Measurements from ENCODE around the gene P4HA2.

P4HA2 gene

DNA sequence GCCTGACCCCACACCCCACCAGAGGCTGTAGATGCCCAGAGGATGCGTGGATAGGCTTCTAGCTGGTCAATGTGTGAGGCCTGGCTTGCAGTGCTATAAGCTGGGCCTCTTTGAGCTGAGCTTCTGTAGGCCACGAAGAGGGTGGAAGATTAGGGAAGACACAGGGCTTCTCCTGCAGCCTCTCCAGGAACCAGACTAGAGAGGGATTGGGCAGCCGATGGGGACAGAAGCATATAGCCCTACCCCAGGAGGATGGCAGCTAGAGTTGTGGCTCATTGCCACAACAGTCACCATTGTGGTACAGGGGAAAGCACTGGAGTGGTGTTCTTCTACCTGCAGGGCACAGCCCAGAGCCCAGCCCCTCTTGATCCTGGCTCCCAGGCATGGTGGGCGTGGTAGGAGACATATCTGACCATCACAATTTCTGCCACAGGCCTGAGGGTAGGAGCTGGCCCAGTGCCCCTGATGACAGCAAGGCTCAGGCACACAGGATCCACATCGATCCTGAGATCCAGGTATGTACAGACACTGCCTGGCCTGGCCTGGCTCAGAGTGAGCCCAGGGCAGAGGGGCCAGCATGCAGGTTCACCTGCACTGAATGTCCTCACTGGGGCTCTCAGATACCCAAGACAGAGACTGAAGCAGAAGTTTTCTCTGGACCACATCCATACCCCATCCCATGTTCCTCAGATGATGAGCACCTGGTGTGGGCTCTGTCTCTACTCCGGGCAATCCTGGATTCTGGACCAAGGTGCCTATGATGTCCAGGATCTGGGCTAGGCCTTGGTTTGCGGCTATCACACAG, 38.6 kb upstream of the P4HA2 start:
- peak in 4 of 42 donors; percentile 12 to 43 (median 32) for DNase-seq
- intact Hi-C loops (cut with DNase I): no loop called here

DNA sequence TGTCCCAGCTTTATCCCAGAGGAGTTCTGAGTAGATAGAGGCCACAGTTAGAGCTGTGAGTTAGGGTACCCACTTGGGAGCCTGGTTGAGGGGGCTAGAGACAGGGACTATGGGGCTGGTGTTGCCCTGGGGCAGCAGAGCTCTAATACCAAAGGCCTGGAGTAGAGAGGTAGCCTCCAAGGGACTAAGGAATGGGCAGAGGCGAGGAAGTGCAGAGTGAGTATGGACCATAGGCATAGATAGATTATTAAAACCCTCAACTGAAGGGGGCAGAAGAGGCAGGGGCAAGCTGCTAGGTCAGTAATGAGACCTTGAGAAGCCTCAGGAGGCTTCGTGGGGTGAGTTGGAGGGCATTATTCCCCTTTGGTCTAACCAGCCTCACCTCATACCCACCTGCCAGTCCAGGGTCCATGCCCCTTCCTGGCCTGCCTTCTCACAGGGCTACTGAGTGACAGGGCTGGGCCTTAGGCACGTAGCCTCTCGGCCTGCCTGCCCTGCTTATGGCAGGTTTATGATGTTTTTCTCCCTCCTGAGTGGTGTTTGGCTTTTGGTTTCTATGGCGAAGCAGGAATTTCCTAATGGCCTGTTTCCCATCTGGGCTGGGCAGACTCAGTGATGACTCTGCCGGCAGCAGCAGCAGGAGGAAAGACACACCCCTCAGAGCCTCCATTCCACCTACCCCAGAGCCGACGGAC, 37.8 kb upstream of the P4HA2 start:
- DNase-seq: peak in 3 of 42 donors; percentile 1 to 42 (median 9)

DNA sequence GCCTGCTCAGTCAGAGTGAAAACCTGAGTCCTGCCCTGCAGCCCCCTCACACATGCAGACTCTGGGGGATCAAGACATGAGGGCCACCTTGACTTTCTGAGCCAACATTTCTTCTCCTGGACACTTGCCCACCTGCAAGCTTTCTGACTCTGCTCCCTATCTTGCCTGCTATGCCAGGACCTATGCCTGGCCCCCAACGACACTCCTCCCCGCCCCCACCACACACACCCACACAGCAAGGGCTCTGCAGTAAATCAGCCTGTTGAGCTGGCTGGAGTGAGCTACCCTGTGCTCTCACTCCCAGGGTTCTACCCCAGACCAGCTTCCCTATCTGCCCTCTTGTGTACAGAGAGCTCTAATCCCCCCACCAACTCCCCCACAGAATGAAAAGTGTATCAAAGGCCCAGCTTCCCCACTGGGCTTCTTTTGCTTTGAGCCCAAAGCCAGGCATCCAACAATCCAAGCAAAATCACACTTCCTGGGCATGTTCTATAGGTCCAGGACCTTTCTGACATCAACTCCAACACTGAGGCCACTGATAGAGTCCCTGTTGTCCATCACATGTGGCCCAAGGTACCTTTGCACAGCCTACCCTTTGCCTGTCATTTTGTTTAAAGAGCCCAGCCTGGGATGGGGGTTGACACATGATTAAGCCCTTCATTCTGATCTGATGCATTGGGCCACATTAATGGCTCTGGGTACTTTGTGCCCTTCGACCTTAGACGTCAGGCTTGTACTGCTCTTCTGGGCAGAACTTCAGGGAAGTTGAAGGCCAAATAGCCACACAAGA, 37.1 kb upstream of the P4HA2 start:
- intact Hi-C loops (cut with DNase I): no loop called here
- DNase-seq: peak in 4 of 42 donors; percentile 9 to 38 (median 24)

More for the DNA sequence above, 37.8 kb upstream of the P4HA2 start:
- intact Hi-C loops (cut with DNase I): no loop called here

DNA sequence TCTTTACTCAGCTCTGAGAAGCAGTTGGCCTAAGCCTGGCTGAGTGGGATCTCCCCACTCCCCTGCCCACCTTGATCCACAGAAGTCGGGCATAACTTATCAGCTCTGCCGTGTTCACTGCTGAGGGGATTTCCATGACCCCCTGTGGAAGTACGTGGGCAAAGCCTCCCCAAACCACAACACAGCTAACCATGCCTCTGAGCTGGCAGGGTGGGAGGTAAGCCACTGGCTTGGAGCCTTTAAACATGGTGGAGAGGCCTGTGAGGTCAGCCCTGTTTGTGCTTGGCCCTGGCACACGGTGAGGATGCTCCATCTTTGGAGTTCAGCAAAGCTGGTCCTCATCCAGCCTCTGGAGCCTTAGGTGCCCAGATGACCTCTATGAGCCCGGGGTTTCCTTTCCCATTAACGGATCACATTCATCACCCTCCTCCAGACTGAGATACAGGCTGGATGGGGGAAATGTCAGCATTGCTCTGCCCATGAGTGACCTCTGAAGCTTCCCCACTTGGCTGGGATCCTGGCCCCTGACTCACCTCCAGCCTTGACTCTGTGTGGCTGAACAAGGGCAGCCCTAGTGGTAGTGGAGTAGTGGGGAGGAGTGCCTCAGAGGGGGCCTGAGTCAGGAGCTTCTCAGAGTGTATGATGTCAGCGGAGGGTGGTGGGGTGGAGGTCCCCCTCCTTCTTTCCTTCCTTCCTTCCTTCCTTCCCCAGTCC, 36.1 kb upstream of the P4HA2 start:
- intact Hi-C loops (cut with DNase I): no loop called here
- peak in 9 of 42 donors; percentile 6 to 76 (median 28) for DNase-seq

DNA sequence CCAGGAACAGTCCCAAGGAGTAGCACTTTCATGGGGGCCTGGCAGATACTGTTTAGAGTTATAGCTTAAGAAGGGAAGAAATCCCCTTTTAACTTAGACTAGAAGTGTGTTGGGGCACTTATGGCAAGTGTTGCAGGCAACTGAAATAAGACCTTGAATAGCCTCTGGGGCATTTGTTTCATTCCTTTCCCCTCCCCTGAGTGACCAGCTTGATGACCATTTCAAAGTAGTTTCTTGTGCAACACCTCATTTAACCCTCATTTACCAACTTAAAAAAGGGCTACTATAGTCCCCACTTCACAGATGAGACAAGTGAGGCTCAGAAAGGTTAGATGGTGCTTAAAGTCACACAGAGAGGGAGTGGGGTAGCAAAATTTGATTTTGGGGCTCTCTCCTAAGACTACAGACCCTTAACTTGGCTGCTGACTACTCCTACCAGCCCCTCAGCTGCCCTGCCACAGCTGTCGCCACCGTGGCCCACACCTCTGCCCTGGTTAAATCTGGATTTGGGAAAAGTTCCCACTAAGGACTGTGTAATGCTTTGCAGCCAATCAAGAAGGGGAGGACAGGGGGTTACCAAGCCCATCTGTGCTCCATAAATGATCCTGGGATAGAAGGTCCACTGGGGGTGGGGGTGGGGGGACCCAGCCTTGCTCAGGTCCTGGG, 35.4 kb upstream of the P4HA2 start:
- peak in 3 of 42 donors; percentile 1 to 8 (median 5) for DNase-seq
- intact Hi-C loops (cut with DNase I): no loop called here

DNA sequence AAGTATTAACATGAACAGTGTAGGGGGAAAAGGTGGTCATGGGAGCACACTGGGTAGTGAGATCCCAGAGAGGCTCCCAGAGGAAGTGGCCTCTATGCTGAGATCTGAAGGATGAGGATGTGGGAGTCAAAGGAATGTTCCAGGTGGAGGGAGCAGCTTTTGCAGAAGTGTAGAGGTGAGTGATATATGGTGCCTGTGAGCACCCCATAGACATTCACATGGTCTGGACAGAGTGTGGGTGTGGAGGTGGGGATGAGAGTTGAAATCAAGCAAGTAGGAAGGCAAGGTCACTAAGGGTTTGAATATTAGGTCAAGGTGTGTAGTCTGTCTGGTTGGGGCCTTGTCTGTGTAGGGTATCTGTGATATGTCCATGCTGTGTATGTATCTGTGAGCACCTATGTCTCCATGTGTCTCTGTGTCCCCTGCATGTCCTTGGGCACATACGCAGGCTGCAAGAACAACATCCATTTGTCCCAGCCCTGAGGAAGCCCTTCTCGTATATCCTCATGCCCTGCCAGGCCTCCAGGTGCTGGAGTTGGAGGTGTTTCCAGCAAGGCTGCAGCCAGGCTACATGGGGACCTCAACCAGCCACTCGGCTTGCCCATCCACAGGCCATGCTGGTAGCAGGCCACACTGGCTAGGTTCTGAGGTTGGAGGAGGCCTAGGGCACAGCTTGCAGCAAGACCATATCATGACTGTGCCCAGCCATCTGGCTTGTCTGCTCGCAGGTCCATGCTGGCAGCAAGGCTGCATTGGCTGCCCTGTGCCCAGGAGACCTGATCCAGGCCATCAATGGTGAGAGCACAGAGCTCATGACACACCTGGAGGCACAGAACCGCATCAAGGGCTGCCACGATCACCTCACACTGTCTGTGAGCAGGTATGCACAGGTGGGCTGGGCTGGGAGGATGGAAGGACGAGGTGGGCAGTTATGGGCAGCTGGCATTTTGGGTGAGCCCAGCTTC, 34.5 kb upstream of the P4HA2 start:
- intact Hi-C loops (cut with DNase I): no loop called here

DNA sequence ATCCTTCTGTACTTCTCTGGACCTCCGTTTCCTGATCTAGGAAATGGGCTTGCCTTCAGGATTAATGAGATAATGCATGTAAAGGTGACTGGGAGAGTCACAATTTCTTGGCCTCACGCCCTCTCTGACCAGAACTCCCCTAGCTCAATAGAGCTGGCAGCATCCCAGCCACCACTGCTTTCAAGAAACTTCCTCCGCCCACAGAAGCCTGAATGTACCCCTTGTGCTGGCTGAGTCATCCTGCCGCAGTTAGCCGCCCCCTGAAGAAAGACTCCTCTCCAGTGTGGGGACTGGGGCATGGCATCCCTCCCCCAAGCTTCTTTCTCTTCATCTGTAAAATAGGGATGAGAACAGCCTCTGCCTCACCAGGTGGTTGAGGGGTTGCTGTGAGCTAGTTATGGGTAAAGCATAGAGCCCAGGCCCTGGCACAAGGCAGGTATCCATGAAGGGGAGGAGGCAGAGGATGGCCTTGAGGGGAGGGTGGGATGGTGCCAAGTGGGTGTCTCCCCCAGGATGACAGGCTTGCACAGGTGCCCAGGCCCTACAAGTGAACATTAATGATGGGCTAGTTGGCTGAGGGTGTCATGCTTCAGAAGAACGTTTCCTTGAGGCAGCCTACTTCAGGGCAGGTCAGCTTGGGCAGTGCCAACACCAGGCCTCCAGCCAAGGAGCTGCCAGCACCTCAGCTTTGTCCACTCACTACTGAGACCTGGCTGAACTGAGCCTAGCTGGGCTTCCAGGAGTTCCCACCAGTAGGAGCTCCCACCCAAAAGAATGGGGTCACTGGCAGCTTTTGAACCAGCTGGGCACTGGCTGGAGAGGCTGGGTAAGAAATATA, 33.3 kb upstream of the P4HA2 start:
- intact Hi-C loops (cut with DNase I): no loop called here
- DNase-seq: peak; percentile 46 to 96 (median 81)

More for the DNA sequence above, 34.5 kb upstream of the P4HA2 start:
- peak in 8 of 42 donors; percentile 1 to 40 (median 9) for DNase-seq

DNA sequence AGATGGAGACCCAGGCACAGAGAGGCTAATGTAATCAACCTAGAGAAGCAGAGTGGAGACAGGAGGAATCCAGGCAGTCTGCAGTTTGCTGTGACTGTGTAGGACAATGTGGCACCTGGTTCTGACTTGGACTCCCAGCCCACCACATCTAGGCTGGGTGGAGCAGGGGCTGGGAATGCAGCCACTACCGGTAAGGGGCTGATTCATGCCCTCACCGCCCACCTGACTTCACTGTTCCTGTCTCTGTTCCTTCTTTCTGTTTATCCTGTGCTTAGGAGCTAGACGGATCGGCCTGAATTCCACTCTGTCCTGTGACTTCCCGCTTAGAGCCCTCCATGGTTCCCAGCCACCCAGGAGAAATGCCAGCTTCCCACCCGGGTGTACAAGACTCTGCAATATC, 32.4 kb upstream of the P4HA2 start:
- peak in 17 of 42 donors; percentile 14 to 71 (median 37) for DNase-seq
- intact Hi-C loops (cut with DNase I): no loop called here

DNA sequence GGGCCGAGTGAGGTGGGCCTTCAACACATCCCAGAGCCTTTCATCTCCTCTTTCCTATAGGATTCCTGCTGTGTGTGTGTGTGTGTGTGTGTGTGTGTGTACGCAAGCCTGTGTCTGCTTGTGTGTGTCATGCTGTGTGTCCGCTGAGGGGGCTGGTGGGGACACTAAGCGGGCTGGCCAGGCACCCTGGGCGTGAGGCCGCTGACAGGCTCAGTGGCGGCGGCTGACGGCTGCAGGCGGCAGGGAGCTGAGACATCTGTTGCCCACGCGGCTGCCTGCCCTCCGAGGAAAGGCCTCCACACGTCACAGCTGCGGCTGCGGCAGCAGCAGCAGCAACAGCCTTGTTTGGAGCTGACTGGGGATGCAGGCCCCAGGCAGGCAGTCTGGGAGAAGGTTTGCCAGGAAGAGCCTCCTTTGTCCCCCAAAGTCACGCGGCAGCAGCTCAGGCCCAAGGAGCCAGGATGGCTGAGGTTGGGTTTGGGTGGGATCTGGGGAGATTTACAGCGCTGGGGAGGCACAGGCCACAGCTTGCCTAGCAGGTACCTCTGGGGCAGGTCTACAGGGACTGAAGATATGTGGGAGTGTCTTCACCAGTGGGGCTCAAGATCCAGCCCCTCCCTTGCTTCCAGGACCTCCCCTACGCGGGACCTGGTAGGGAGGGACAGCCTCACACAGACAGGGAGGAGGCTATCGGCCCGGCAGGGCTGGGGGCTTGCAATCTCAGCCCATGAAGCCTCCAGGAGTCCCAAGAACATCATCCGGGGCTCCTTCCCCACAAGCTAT, 31.6 kb upstream of the P4HA2 start:
- intact Hi-C loops (cut with DNase I): no loop called here
- peak in 39 of 42 donors; percentile 26 to 78 (median 60) for DNase-seq

DNA sequence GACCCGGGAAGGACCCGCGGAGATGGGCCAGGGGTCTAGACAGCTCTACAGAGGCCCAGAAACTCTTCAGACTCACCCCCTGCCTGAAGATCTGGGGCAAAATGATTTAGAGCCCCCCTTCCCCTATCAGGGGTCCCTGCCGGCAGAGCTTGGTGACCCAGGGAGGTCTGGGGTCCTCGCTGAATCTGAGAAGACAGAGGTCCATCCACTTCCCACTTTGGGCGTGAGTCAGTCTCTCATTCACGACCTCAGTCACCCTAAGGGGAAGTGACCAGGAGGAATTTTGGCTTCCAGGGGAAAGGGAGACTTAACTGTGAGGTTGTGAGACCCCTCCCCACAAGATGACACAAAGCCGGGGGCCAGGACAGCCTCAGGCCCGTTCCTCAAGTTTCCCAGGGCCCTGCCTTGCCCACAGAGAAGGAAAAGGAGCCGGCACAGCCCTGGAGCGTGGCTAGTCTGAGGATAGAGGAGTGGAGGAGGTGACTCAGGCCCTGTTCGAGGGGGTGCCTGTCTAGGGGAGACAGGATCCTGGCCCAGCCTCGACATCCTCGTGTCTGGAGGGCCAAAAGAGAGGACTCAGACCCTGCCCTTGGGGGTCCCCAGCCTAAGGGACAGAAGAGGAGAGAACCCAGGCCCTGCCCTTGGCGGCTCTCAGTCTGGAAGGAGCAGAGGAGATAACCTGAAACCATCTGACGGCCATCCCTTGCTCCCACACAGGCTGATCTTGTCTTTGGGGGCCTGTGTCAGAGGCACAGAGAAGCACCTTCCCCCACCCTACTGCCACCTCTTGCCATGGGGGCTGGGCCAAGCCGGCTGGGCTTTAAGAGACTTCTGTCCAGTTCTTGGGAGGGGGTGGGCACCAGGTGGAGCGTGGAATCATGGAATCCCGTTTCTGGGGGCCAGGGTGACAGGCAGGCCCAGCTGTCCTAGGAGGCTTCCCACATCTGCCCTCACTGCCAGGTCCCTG, 30.7 kb upstream of the P4HA2 start:
- intact Hi-C loops (cut with DNase I): no loop called here
- peak in 13 of 42 donors; percentile 8 to 42 (median 15) for DNase-seq

DNA sequence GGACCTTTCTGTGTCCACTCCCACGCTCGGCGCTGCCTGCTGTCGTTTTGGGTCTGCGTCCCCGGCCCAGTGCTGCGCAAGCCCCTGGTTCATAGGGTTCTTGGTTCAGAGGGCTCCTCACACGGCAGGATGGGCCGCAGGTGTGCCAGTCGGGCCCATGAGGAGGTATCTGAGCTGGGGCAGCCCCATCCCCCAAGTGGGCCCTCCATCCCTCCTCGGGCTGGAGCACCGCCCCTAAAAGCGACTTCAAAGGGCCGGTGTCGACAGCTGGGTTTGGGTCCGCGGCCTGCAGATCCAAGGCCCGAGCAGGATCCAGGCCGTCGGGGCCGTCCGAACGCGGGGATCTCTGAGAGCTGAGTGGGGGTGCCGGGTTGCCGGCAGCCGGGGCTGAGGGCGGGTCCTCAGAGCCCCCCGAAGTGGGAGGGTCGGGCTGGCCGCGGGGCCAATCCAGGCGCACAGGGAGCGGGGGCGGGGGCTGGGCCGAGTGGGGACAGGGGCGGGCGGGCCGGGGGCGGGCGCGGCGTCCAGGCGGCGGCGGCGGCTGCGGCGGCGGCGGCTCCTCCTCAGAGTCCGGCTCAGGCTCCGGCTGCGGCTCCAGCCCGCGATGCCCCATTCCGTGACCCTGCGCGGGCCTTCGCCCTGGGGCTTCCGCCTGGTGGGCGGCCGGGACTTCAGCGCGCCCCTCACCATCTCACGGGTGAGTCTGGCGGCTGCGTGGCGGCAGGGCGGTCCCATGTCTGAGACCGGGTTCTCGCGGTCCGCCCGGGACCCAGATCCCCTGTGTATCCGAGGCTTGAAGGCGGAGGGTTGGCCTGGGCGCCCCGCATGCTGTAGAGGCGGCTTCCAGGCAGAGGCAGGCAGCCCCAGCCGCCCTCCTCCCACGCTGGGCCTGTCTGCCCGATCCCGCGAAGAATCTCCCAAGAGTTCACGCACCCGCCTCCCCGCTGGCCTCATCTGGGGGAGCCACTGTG, 29.8 kb upstream of the P4HA2 start, which contains the start of gene PDLIM4:
Gene PDLIM4, plus strand, starts transcription at position 566 of the 971 bp plus-strand sequence. Its CDS starts 39 bp downstream, at position 605.
- DNase-seq: peak in 14 of 42 donors; percentile 7 to 48 (median 18)
- intact Hi-C loops (cut with DNase I): no loop called here

DNA sequence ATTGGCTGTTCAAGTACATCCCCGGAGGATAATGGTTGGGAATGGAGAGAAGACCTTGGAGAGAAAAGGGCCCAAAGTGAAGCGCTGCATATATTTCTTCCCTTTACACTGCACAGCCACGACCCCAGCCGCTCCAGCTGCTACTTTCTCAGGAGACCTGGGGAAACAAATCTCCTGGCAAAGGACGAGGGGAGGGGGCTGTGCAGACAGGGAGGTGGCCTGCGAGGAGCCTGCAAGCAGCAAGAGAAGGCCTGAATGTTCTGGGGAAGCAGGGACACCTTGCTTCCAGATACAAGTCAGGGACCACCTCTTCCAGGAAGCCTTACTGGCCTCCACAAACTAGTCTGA, 29.1 kb upstream of the P4HA2 start:
- intact Hi-C loops (cut with DNase I): no loop called here
- DNase-seq: peak in 9 of 42 donors; percentile 5 to 31 (median 14)
